HG03469 (cell line): ENCODE data around the gene MRGPRD.
"Not testable (repeated sequence)": the region's sequence is repeated elsewhere in the genome, so short reads cannot be mapped to it uniquely, and the experiment has no call there.

Source experiments
- ATAC-seq: cut with Tn5 transposase; IDR thresholded peaks from one replicate; pipeline ENCODE4 v1.9.1; 2021; ENCODE audit warnings: mild to moderate bottlenecking, moderate library complexity, moderate number of reproducible peaks; ENCODE audit not compliant: unreplicated experiment

The MRGPRD gene

DNA sequence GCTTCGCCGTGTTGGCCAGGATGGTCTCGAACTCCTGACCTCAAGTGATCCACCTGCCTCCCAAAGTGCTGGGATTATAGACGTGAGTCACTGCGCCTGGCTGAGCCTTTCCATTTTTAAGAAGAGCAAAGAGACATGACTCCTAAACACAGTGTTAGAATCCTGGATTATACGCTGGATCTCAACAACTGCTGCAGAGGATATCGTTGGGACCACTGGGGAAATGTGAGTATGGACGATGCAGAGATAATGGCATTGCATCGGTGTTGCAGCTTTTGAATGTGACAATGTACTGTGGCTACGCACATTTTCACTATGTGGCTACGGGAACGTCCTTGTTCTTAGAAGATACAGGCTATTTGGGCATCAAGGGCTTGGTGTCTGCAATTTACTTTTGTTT lies 26.0 kb upstream of the MRGPRD start:
- ATAC-seq: no peak

DNA sequence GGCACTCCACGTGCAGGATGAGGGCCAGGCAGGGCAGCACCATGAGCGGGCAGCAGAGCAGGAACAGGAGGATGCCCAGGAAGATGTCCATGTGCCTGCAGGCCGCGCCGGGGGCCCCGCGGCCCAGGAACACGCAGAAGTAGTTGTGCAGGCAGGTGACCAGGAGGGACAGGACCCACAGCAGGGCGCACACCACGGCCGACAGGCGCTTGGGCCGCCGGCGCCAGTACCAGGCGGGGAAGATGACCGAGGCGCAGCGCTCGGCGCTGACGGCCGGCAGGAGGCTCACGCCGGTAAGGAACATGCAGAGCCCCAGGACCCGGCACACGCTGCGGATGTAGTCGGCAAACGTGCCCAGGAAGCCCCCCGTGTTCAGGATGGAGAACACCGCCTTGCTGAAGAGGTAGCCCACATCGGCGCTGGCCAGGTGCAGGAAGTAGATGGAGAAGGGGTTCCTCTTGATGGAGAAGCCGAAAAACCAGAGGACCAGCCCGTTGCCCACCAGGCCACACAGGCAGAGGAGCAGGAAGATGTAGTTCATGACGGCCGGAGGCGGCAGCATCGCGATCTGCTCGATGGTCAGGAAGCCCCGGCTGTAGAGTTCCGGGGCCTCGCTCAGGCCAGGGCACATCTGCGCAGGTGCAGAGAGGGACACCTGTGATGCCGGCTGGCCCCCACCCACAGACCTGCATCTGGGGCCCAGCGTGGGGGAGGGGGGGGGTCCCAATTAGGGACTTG lies 25.0 kb upstream of the MRGPRD start:
- no peak for ATAC-seq

DNA sequence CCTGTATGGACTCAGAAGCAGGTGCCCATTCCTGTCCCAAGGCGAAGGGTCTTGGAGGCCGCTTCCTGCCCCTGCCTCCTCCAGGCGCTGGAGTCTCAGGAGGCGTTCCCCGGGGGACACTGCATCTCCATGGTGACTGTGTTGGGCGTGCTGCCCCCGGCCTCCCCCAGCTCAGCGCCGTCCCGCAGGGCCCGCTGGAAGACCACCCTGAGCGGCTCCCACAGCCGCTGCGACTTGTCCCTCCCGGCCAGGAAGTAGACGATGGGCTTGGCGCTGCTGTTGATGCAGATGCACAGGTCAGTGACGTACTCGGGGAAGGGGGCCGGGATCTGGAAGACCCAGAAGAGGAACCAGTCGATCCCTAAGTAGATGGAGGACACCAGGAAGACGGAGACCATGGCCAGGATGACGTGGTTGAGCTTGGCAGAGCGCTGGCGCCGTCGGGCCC lies 24.4 kb upstream of the MRGPRD start:
- no peak for ATAC-seq

DNA sequence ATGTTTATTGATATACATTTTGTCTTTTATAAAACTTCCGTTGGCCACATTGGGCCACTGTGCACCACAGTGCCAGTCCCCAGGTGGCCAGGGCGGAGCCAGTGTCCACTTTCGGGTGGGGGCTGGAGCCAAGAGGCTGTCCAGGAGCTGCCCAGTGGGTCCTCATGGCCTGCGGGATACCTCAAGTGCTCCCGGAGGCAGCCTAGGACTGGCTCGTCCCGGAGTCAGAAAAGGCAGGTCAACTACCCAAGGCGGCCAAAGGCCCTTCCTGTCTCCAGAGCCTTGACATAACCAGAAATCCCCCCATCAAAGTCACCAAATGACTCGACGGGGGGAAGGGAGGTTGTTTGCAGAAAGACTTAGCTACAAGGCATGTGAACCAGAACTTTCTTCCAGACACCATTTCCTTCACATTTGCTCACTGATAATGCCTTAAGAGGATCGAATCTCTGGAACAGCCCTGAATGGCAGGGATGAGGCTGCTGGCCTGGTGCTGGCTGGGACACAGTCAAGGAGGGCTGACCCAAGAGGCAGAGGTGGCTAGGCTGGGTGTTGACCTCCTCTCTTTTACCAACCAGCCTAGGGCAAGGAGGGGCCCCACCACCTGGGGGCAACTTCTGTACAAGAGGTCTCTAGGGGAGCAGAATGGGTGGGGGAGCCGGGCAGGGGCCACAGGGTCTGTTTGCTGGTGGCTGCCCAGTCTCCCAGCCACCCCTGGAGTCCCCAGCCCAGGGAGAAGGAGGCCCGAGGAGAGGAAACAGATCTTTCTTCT lies 23.8 kb upstream of the MRGPRD start:
- no peak for ATAC-seq

DNA sequence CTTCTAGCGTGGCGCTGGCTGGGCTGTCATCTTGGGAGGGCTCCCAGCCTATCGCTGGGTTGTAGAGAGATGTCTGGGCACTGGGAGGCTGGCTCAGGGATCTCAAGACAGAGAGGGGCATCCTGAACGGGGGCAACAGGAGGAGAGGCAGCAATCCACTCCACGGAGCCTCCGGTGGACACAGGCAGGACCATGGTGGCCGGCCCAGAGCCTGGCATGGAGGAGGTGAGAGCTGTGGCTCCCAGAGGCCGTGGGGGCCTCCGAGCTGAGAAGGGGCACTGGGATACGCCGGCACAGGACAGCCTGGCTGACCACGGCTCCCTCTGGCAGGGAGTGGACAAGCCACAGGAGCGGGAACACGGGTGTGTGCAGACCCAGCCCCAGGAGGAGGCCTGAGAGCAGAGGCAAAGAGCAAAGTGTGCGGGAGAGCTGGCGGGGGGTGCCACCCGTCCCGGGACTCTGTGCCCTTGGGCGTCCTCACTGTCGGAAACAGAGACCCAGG lies 23.1 kb upstream of the MRGPRD start:
- no peak for ATAC-seq

DNA sequence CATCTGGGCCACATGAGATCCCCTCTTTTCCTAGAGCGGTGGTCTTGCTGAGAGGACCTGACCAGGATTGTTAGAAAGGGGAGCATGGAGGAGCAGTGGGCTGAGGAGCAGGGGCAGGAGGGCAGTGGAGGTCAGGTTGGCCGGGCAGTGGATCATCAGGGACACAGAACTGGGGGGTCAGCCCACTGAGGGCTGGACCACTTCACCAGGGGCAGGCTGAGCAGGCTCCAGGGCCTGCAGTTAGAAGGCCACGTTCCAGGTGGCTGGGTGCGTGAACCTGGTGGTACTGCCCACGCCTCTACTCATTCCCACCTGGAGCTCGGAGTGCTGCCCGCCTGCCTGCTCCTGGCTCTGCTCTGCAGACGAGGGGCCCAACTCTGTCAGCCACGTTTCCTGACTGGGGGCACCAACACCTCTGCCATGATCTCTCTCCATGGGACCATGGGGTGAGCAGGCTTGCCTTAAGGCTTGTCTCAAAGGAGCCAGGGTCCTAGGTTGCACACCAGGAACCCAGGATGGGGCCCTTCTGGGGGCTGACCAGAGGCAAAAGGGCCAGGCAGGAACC lies 22.6 kb upstream of the MRGPRD start:
- ATAC-seq: no peak

DNA sequence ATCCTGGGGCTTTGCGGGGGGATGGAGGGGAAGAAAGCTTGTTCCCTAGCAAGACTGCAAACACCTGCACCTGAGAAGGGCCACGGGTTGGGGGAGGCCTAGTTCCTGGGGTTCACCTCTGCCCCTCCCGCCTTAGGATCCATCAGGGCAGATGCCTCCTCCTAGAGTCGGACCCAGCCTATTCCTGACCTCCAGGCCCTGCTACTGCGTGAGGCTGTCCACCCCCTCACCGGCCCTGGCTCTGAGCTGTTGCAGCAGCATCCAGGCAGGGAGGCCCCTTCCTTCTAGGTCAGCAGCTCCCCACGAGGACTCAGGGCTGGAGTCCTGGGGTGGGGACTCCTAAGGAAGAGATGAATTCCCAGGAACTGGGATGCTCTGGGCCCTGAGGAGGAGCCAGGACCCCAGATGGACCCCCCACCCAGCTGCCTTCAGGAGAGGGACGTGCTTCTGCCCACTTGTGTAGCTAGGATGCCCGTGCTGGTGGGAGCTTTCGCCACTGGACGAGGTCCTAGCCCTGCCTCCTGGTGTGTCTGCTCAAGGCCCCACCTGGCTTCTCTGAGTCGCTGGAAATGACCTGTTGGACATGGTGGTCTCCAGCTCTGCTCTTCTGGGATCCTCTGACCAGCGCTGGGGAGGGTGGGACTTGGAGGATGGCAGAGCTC lies 21.9 kb upstream of the MRGPRD start:
- ATAC-seq: no peak

DNA sequence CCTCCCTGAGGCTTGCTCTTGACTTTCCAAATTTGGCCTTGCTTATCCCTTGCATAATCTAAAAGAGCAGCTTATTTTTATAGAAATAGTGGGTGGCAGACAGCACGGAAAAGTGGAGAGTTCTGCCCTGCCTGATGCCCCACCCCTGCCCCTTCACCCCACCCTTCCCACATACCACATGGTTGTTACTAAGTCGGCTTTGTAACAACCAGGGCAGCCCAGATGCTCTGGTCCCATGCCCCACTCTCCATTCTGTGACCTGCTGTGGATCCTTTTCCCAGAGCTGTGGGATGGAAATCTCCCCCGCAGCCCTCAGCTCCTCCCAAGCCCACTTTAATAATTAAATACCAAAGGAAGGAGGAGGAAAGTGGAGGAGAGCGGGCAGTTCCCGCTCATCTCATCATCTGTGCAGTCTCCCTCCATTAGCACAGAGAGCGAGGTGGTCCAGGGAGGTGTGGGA lies 21.4 kb upstream of the MRGPRD start:
- no peak for ATAC-seq

DNA sequence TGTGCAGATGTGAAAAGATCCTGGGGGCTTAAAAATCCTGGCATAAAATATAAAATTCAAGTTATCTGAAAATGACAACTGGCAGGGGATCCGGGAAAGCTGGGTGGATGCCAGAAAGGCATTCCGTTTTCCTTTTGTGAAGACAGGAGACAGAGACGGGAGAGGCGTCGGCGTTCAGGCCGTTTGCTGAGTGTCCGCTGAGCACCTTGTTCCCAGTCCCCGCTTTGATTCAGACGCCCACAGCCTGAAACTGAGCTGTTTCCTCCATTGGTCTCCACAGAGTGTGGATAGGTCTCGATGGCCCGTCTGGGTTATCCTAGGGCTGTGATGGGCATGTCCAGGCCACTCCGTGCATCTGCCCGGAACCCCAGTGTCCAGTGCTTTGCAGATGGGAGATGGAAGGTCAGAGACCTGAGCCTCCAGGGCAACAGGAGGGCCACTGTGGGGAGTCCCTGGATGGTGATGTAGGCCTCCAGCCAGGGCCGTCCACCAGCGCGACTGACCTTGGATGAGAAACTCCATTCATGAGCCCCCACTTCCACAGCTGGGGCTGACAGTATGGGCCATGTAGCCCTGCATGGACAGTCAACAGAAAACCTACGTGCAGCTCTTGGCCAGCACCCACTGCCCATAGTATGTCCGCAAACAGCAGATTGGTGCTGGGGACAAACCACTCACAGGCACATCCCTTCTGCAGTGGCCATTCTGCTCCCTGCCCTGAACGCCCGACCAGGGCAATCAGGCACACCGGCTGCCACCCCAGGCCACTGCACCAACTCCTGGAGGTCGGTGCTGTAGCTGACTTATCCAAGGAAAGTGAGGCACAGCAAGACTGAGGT lies 20.7 kb upstream of the MRGPRD start:
- ATAC-seq: no peak

DNA sequence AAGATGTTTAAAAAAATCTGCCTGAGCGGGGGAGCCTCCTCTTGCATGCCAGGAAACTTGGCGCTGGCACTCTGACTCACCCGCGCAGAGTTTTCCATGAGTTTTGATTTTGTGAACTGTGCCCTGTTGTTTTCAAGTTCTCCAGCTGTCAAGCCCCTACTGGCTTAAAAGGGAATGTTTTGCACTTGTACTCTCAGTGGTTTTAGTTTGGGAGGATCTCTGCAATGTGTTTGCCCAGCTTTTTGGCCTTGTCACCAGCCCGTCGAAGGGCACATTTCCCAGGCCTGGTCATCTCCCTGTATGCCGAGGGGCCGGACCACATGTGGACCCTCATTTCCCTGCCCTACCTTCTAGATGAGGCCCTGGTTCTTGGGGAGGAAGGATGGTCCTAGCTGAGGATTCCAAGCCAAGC lies 20.1 kb upstream of the MRGPRD start:
- no peak for ATAC-seq

DNA sequence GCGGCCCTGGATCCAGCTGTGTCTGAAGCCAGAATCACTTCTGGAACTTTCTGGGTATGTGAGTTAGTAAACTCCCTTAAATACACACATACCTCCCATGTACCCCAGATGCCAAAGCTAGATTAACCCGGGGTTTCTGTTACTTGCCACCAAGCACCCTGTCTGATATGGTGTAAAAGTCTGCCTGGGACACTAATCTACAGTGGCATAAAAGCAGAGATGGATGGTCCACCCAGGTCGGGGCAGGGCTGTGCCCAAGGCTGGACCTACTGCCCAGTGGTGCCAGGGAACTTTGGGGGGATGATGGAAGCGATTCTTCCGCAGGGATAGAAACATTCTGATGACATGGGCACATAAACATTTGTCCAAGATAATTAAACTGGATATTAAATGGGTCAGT lies 19.6 kb upstream of the MRGPRD start:
- no peak for ATAC-seq

DNA sequence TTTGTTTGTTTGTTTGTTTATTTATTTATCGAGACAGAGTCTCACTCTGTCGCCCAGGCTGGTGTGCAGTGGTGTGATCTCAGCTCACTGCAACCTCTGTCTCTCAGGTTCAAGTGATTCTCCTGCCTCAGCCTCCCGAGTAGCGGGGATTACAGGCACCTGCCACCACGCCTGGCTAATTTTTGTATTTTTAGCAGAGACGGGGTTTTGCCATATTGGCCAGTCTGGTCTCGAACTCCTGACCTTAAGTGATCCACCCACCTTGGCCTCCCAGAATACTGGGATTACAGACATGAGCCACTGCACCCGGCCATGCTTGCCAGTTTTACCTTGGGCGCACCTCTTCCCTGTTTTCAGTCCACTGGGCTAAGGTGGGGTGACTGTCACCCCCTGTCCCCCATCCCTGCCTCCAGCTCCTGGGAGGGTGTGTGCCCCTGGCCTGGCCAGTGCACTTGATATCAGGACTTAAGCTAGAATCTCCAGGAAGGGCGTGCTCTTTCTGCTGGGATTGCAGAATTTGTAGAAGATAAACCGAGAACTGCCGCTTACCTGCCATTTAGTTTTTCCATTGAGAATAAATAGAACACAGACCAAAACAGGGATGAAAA lies 19.1 kb upstream of the MRGPRD start:
- ATAC-seq: not testable (repeated sequence)

DNA sequence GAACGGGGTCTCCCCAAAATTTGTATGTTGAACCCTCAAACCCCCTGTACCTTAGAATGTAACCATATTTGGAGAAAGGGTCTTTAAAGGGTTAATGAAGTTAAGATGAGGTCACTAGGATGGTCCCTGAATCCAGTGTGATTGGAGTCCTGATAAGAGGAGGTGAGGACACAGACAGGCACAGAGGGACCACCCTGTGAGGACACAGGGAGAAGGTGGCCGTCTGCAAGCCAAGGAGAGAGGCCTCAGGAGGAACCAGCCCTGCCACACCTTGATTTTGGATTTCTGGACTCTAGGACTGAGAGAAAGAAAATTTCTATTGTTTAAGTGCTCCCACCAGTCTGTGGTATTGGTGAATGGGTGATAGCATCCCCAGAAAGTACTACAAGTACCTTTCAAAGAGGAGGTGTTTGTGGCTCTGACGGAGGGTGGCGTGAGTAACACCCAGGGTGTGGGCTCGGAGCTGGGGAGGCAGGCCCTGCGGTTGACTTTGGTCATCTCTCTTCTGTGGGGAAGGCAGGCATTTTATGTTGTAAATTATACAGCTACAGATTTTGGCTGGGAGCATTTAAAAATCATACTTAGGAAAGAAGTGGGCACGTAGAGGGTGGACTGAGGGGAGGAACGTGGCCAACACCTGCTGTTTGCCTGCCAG lies 18.4 kb upstream of the MRGPRD start:
- ATAC-seq: no peak

DNA sequence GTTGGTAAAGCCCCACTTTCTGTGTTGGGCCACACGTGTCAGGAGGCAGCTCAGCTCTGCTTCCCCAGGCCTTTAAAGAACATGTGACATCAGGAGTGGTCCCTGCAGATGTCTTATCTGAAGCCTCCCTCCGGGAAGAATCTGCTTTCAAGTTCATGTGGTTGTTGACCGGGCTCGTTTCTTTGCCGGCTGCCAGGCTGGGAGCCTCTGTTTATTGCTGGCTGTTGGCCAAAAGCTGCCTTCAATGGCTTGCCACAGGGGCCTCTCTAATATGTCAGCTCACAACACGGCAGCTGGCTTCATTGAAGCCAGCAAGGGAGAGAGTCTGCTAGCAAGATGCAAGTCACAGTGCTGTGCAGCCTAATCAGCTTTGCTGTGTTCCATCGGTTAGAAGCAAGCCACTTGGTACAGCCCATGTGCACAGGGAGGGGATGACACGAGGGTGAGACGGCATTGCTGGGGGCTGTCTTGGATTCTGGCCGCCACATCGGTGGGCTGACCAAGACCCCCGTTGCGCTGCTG lies 17.7 kb upstream of the MRGPRD start:
- ATAC-seq: no peak

DNA sequence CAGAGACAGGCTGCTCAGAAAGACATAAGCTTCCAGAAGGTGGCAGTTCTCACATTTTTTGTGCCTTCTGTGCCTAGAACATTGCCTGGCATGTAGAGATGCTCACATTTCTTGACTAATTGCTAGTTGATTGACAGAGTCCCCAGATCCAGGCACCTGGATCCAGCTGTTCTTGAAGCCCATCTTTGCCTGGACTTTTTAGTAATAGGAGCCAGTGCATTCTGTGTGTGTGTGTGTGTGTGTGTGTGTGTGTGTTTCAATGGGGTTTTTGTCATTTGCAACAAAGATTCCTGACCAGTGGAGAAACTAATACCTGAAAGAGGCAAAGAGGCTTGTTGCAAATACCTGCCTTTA lies 17.2 kb upstream of the MRGPRD start:
- ATAC-seq: no peak

DNA sequence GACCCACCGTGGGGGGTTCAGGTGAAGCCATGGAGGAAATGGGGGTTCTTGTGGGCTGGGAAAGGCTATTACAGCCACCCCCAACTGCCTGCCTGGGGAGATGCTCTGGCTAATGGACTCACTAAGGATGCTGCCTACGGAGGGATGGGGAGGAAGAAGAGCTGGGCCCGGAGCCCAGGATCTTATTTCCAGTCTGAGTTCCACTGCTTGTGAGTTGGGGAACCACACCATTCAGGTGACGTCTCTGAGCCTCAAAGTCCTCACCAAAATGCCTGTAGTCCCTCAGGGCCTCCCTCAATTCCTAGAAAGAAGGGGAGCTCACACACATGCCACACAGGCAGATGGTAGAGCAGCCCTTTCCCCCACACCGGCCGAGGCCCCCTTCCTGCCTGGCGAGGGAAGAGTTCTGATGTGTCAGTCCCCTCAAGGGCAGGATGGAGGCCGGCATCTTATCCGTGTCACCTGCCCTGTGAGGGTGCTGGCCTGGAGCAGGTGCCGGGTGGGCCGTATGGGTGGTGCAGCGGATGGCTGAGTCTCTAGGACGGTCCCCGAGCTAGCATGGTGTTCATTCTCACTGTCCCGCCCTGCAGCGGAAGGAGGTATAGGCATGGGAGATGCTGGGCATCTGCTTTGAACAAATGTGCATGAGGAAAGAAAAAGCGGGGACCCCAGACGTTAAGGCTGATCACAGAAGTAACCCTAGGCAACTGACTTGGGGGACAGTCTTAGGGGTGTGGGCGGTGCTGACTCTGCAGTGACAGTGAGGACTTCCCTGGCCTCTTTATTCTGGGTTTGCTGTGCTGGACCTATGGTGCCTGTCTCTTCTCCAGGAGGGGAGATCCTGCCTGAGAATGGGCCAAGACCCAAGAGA lies 16.6 kb upstream of the MRGPRD start:
- ATAC-seq: no peak

DNA sequence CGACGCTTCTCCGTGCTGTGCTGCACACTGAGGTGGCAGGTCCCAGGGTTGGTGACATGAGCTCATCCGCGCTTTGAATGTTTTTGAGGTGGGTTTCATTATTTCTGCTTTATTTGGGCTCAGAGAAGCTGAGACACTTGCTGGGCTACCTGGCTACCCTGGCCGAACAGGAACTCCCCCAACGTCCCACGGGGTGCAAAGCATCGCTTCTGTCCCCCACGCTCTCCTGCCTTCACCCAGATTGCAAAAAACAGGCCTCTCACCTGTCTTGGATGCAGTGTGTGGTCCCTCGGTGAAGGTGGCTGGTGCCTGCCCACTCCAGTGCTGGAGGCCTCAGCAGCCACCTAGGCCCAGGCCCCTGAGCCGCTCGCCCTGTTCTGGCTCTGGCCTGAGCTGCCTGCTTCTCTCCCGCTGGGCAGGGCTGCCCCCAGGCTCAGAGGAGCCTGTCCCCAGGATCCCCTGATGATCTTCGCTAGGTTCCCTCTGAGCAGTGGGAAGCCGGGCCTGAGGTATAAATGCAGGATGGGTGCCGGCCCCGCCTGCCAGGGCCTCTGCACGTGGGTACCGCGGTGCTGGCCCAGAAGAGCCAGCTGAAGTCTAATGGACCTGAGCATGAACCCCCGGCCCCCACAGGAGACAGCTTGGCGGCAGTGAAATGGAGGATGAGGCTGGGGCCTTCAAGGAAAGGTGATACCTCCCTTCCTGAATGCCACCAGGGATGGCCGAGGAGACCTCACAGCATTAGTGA lies 15.8 kb upstream of the MRGPRD start:
- ATAC-seq: no peak

DNA sequence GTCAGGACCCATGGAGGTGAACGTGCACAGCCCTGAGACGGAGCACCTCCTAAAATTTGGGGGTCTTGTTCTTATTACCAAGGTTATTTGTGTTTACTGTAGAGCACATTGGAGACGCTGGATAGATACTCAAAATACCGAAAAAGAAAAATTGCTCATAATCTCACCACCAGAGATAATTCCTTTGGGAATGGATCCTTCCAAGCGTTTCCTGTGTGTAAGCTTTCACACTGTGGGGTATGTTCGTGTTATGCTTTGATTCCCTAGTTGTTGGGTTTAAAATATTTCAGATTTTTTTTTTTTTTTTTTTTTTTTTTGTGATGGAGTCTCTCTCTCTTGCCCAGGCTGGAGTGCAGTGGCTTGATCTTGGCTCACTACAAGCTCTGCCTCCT lies 14.1 kb upstream of the MRGPRD start:
- no peak for ATAC-seq
